ENCODE measurements around the gene IL17D.

DNA sequence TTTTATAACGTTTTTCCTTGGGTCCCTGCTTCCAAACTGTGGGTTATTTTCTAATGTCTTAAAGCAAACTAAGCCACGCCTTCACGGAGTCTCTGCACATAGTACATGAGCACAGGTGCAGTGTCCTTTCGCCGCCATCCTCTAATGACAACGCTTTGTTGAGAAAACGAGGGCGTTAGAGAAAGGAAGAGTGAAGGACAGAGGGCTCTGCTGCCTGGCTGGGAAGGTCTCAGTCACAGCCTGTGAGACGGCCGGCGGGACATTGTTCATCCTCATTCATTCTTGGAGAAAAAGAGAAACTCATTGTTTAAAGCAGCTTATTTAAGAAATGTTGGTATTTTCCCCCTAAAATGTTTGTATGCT, 9.5 kb downstream of the IL17D start:
- no peak for TF ChIP-seq POLR2A (IDR thresholded peaks at IDR 0.05)
- TF ChIP-seq, protein P1, sequence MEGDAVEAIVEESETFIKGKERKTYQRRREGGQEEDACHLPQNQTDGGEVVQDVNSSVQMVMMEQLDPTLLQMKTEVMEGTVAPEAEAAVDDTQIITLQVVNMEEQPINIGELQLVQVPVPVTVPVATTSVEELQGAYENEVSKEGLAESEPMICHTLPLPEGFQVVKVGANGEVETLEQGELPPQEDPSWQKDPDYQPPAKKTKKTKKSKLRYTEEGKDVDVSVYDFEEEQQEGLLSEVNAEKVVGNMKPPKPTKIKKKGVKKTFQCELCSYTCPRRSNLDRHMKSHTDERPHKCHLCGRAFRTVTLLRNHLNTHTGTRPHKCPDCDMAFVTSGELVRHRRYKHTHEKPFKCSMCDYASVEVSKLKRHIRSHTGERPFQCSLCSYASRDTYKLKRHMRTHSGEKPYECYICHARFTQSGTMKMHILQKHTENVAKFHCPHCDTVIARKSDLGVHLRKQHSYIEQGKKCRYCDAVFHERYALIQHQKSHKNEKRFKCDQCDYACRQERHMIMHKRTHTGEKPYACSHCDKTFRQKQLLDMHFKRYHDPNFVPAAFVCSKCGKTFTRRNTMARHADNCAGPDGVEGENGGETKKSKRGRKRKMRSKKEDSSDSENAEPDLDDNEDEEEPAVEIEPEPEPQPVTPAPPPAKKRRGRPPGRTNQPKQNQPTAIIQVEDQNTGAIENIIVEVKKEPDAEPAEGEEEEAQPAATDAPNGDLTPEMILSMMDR (IDR thresholded peaks at IDR 0.05): no peak
